ENCODE data around the gene GPR26.

Gene GPR26, protein sequence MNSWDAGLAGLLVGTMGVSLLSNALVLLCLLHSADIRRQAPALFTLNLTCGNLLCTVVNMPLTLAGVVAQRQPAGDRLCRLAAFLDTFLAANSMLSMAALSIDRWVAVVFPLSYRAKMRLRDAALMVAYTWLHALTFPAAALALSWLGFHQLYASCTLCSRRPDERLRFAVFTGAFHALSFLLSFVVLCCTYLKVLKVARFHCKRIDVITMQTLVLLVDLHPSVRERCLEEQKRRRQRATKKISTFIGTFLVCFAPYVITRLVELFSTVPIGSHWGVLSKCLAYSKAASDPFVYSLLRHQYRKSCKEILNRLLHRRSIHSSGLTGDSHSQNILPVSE

DNA sequence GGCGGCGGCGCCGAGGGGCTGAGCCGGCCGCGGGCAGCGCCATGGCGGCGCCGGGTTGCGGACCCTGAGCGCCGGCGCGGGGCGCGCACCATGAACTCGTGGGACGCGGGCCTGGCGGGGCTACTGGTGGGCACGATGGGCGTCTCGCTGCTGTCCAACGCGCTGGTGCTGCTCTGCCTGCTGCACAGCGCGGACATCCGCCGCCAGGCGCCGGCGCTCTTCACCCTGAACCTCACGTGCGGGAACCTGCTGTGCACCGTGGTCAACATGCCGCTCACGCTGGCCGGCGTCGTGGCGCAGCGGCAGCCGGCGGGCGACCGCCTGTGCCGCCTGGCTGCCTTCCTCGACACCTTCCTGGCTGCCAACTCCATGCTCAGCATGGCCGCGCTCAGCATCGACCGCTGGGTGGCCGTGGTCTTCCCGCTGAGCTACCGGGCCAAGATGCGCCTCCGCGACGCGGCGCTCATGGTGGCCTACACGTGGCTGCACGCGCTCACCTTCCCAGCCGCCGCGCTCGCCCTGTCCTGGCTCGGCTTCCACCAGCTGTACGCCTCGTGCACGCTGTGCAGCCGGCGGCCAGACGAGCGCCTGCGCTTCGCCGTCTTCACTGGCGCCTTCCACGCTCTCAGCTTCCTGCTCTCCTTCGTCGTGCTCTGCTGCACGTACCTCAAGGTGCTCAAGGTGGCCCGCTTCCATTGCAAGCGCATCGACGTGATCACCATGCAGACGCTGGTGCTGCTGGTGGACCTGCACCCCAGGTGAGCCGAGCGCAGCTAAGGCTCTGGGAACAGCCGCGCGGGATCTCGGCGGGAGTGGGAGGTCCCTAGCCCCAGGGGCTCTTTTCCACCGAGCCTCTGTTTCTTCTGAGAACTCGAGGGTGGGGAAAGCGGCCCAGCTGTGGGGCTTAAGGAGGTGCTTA is at the start of gene GPR26:
GPR26 (plus strand) TSS at position 38 of the 919 bp plus-strand sequence; CDS start at position 91, 53 bp downstream.
- Histone ChIP-seq H3K9me3 (ENCODE audit: severe bottlenecking) (no peaks in the 10 kb centered on the region), H3K27ac (no peak within 1 kb of the TSS), H3K4me3 (ENCODE audit: low read depth, low read length) (no peak within 1 kb of the TSS), H3K27me3 (ENCODE audit: insufficient read depth, low read depth, severe bottlenecking) (peaks cover 91% of the 10 kb centered on the region), H3K36me3 (no peaks in the 10 kb centered on the region)
- TF ChIP-seq, protein P1, sequence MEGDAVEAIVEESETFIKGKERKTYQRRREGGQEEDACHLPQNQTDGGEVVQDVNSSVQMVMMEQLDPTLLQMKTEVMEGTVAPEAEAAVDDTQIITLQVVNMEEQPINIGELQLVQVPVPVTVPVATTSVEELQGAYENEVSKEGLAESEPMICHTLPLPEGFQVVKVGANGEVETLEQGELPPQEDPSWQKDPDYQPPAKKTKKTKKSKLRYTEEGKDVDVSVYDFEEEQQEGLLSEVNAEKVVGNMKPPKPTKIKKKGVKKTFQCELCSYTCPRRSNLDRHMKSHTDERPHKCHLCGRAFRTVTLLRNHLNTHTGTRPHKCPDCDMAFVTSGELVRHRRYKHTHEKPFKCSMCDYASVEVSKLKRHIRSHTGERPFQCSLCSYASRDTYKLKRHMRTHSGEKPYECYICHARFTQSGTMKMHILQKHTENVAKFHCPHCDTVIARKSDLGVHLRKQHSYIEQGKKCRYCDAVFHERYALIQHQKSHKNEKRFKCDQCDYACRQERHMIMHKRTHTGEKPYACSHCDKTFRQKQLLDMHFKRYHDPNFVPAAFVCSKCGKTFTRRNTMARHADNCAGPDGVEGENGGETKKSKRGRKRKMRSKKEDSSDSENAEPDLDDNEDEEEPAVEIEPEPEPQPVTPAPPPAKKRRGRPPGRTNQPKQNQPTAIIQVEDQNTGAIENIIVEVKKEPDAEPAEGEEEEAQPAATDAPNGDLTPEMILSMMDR (IDR thresholded peaks at IDR 0.05; ENCODE audit: low read depth, low read length), result no peak
- DNase-seq, result no peak

DNA sequence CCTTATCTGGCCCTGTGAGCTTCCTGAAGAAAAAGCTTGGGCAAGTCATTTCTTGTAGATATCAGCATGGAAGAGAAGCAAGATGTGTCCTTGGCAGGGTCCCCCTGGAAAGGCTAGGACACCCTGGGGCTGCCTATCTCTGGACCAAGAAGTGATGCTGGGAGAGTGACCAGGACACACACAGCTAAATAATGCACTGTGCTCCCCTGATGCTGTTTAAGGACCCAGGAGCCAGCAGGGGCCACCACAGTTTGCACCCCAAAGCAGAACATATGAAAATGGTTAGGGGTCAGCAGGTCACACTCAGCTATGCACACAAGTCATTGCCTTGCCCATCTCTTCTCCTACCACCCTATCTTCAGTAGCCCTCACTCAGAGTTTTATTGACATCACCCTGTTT is 47.9 kb upstream of the GPR26 start:
- TF ChIP-seq, protein P1 (IDR thresholded peaks at IDR 0.05; ENCODE audit: low read depth, low read length), result no peak
- Histone ChIP-seq H3K9me3 (ENCODE audit: severe bottlenecking) (no peaks in the 10 kb centered on the region), H3K27me3 (ENCODE audit: insufficient read depth, low read depth, severe bottlenecking) (peaks cover 87% of the 10 kb centered on the region), H3K4me3 (ENCODE audit: low read depth, low read length) (no peak overlapping the region), H3K36me3 (no peaks in the 10 kb centered on the region), H3K27ac (no peak overlapping the region)
- no peak for DNase-seq

DNA sequence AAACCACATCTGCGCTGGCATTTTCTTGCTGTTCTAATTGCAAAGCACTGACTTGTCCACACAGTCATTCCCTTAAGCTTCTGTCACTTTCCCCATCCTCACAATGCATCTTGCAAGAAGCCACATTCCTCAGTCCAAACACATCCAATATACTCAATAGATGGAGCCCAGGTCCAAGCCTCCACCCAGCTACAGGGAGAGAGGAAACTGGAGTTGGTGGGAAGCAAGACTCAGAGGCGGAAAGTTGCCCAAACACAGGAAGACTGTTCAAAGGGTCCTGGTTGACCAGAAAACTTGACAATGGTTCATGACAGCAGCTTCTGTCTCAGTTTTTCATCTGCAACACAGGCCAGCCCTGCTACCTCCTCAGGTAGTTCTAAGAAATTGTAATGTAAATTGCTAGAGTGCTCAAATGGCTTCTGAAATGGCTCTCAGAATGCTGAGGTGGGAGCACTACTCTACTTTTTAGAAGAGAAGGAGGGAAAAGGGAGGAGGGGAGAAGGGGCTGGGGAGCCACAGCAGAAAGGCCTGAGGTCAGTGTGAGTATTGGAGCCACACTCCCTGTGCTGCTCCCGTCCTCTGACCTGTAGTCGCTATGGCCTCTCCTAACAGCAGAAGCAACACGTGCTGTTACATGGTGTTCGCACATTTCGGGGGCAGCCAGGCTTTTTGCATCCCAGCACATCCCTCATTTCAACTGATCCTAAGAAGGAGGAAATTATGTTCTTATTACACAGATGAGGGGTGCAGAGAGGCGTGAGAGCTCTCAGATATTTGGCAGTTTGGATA is 46.9 kb upstream of the GPR26 start:
- no peaks in the 10 kb centered on the region for H3K36me3 ChIP-seq
- no peak for DNase-seq
- TF ChIP-seq, protein P1 (IDR thresholded peaks at IDR 0.05; ENCODE audit: low read depth, low read length), result no peak

DNA sequence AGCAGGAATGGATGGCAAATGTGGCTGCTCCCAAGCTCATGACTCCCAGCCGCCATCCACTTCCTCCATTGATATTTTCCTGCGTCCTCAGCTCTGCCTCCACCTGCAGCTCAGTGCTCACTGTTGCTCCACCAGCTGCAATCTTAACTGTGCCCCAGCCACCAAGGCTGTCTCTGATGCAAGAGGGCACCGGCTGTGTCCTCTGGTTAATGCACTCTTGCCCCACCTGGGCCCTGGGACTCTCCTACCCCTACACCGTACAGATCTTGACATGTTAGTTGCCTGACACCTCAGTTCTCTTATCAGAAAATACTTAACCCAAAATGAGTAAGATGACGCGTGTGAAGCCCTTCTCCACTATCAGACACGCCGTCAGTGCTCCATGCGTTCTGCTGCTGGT is 45.5 kb upstream of the GPR26 start:
- Histone ChIP-seq H3K9me3 (ENCODE audit: severe bottlenecking) (no peaks in the 10 kb centered on the region), H3K4me3 (ENCODE audit: low read depth, low read length) (no peak overlapping the region), H3K36me3 (no peaks in the 10 kb centered on the region), H3K27me3 (ENCODE audit: insufficient read depth, low read depth, severe bottlenecking) (peaks cover 89% of the 10 kb centered on the region), H3K27ac (no peak overlapping the region)
- DNase-seq, result no peak
- TF ChIP-seq, protein P1 (IDR thresholded peaks at IDR 0.05; ENCODE audit: low read depth, low read length), result no peak

More for the DNA sequence above, 46.9 kb upstream of the GPR26 start:
- Histone ChIP-seq H3K4me3 (ENCODE audit: low read depth, low read length) (no peak overlapping the region), H3K27ac (no peak overlapping the region), H3K9me3 (ENCODE audit: severe bottlenecking) (no peaks in the 10 kb centered on the region), H3K27me3 (ENCODE audit: insufficient read depth, low read depth, severe bottlenecking) (peaks cover 90% of the 10 kb centered on the region)

DNA sequence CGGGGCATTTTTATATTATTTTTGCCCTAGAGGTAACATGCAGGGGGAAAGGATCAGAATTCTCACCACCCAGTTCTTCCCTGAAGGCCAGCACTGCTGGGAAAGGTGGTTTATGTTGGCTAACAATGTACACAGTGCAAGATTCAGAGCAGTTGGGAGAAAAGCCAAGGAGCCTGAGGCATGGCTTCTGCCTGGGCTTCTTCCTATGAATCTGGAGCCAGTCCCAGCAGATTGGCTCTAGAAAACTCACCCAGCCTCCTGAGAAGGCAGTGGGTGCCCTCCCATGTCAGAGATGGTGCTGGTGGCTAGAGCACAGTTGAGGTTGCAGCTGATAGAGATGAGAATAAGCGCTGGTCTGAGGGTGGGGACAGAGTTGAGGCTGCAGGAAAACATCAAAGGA is 44.7 kb upstream of the GPR26 start:
- no peak overlapping the region for H3K27ac ChIP-seq
- TF ChIP-seq, protein P1 (IDR thresholded peaks at IDR 0.05; ENCODE audit: low read depth, low read length), result no peak
- no peak for DNase-seq

More for the DNA sequence above, 44.7 kb upstream of the GPR26 start:
- H3K27me3 ChIP-seq (ENCODE audit: insufficient read depth, low read depth, severe bottlenecking), result peaks cover 89% of the 10 kb centered on the region
- H3K36me3 ChIP-seq, result no peaks in the 10 kb centered on the region
- H3K4me3 ChIP-seq (ENCODE audit: low read depth, low read length), result no peak overlapping the region
- H3K9me3 ChIP-seq (ENCODE audit: severe bottlenecking), result no peaks in the 10 kb centered on the region

Data from WERI-Rb-1 (cell line).